Measurements from ENCODE around the gene NBPF1. TPM values are rescaled to one million over a fixed set of nuclear protein-coding genes. Genes with fewer than 3 reads are reported as not detected.
"Not testable (repeated sequence)": the region's sequence is repeated elsewhere in the genome, so short reads cannot be mapped to it uniquely, and the experiment has no call there.

The NBPF1 gene
- total and polyA plus RNA-seq, 9 of the 15 experiments (the other 6 are each of a cell fraction or from before 2014, with no cell fraction given): 5.2 to 42.6 (median 24.1) TPM

- intact Hi-C loops (cut with micrococcal nuclease) (loop anchor here (5.0 kb wide), 1 partner anchor 95 kb away; the partner anchor contains the start of gene NBPF1), in situ Hi-C loops (cut with MboI) (loop anchor here (25.0 kb wide), 1 partner anchor 95 kb away; the partner anchor contains the start of gene NBPF1)
- H4K20me1 ChIP-seq (replicated peaks; ENCODE audit: control insufficient read depth, insufficient read depth, low read length); H3K9me3 ChIP-seq (replicated peaks; ENCODE audit: control insufficient read depth, insufficient read depth, low read depth, low read length); H3K79me2 ChIP-seq (ENCODE audit: control insufficient read depth, insufficient read depth, low read length); H3K4me2 ChIP-seq (ENCODE audit: insufficient read depth, low read length); DNase-seq (ENCODE audit: extremely low read depth in 1 of 4, low spot score in 3 of 4); FAIRE-seq; H3K36me3 ChIP-seq (ENCODE audit: control insufficient read depth, insufficient read depth, low read length); ATAC-seq; H3K27ac ChIP-seq (ENCODE audit: extremely low read depth, low read depth, low read length); H3K9ac ChIP-seq (ENCODE audit: insufficient read depth in 1 of 2, low read depth in 2 of 2, low read length in 2 of 2); BruUV-seq (replicated peaks); CTCF ChIA-PET (ENCODE audit: low intra/inter-chr PET ratio); H3K4me3 ChIP-seq; H2AFZ ChIP-seq (ENCODE audit: low read depth, low read length); H3K27me3 ChIP-seq (ENCODE audit: control insufficient read depth in 2 of 2, insufficient read depth in 2 of 2, low read length in 2 of 2); H3K9me1 ChIP-seq (ENCODE audit: control insufficient read depth, insufficient read depth, low read length): not testable (repeated sequence)
- 38% methylated on average over 5 of the region's 5 CpGs for WGBS (ENCODE audit: insufficient coverage, low coverage, missing lambda C conversion rate)
- H3K4me1 ChIP-seq (replicated peaks in 1 of 2; ENCODE audit: control insufficient read depth in 2 of 2, insufficient read depth in 2 of 2, low read length in 2 of 2): peaks cover 8 to 13% of the 10 kb centered on the region in 2 experiments
- POLR2A ChIA-PET: interaction anchor here (0.6 kb wide), 1 partner anchor 20 kb away, joined by 3 read pairs; no protein-coding TSS in a partner anchor
- TF ChIP-seq ZNF134 (CRISPR knock-in tag; conservative IDR thresholded peaks at IDR 0.05): peak; percentile 69
- TF ChIP-seq PYGO2 (tag; IDR thresholded peaks at IDR 0.05): peak; percentile 85
- TF ChIP-seq CREB3 (tag; conservative IDR thresholded peaks at IDR 0.05; ENCODE audit: low read depth): peak; percentile 96; the same call in 1 of the 2 replicates
- peak in 1 of 3 experiments; percentile 47; a peak in 1 of 6 replicates for TF ChIP-seq ZBTB11 (CRISPR knock-in tag; IDR thresholded peaks at IDR 0.05)
- TF ChIP-seq GTF2A2 (tag; IDR thresholded peaks at IDR 0.05): peak; percentile 69; the same call in 1 of the 2 replicates
- 0 out of 2 replicates have a peak, but pooled peaks have one; percentile 20 for TF ChIP-seq TSHZ1 (CRISPR knock-in tag; IDR thresholded peaks at IDR 0.05)
- TF ChIP-seq ZNF239 (CRISPR knock-in tag; IDR thresholded peaks at IDR 0.05): peak; percentile 81
Observed at GRCh38 chr1:16516694-16517410, 96.5 kb downstream of the NBPF1 start.
